Measurements from ENCODE around the gene PHACTR1. TPM values are rescaled to one million over a fixed set of nuclear protein-coding genes. Genes with fewer than 3 reads are reported as not detected.

The PHACTR1 gene
- total and polyA plus RNA-seq, 9 of the 15 experiments (the other 6 are each of a cell fraction or from before 2014, with no cell fraction given) = 11.5 to 32.6 (median 22.0) TPM

GRCh38 chr6:12804952-12805645, 88.5 kb downstream of the PHACTR1 start (continued):
- TF ChIP-seq PATZ1 (CRISPR knock-in tag; IDR thresholded peaks at IDR 0.05; ENCODE audit: borderline replicate concordance) = no peak
- TF ChIP-seq DDX20 (tag; IDR thresholded peaks at IDR 0.05; ENCODE audit: low read depth) = no peak
- TF ChIP-seq SETDB1 (IDR thresholded peaks at IDR 0.05; ENCODE audit: low read length) = no peak

GRCh38 chr6:12806136-12806535, 89.6 kb downstream of the PHACTR1 start:
- H3K9me1 ChIP-seq (ENCODE audit: control insufficient read depth, insufficient read depth, low read length) = no peaks in the 10 kb centered on the region
- H4K20me1 ChIP-seq (replicated peaks; ENCODE audit: control insufficient read depth, insufficient read depth, low read length) = no peaks in the 10 kb centered on the region
- FAIRE-seq = no peak
- DNase-seq (ENCODE audit: extremely low read depth in 1 of 4, low spot score in 3 of 4) = no peak
- H3K9me3 ChIP-seq (replicated peaks; ENCODE audit: control insufficient read depth, insufficient read depth, low read depth, low read length) = no peaks in the 10 kb centered on the region
- ATAC-seq = no peak
- H3K9ac ChIP-seq (ENCODE audit: insufficient read depth in 1 of 2, low read depth in 2 of 2, low read length in 2 of 2) = no peak overlapping the region
- H3K4me1 ChIP-seq (replicated peaks in 1 of 2; ENCODE audit: control insufficient read depth in 2 of 2, insufficient read depth in 2 of 2, low read length in 2 of 2) = no peaks in the 10 kb centered on the region
- H3K79me2 ChIP-seq (ENCODE audit: control insufficient read depth, insufficient read depth, low read length) = no peaks in the 10 kb centered on the region
- POLR2A ChIA-PET = no interaction called here
- intact Hi-C loops (cut with micrococcal nuclease) = no loop called here
- no peak overlapping the region for H2AFZ ChIP-seq (ENCODE audit: low read depth, low read length)
- in situ Hi-C loops (cut with MboI) = no loop called here
- H3K4me2 ChIP-seq (ENCODE audit: insufficient read depth, low read length) = no peak overlapping the region
- no TSS peak for BruUV-seq (replicated peaks)
- CTCF ChIA-PET (ENCODE audit: low intra/inter-chr PET ratio) = no interaction called here
- 3% methylated on average over 4 of the region's 4 CpGs for WGBS (ENCODE audit: insufficient coverage, low coverage, missing lambda C conversion rate)
- no peak overlapping the region for H3K4me3 ChIP-seq
- H3K36me3 ChIP-seq (ENCODE audit: control insufficient read depth, insufficient read depth, low read length) = no peaks in the 10 kb centered on the region
- H3K27me3 ChIP-seq (ENCODE audit: control insufficient read depth in 2 of 2, insufficient read depth in 2 of 2, low read length in 2 of 2) = no peaks in the 10 kb centered on the region
- no peak overlapping the region for H3K27ac ChIP-seq (ENCODE audit: extremely low read depth, low read depth, low read length)
- TF ChIP-seq MTA1 (IDR thresholded peaks at IDR 0.05; ENCODE audit: borderline replicate concordance) = no peak
- TF ChIP-seq ZNF140 (CRISPR knock-in tag; IDR thresholded peaks at IDR 0.05) = no peak
- TF ChIP-seq GABPA (tag; conservative IDR thresholded peaks at IDR 0.05; ENCODE audit: low read depth) = no peak
- TF ChIP-seq POU5F1 (IDR thresholded peaks at IDR 0.05; ENCODE audit: borderline replicate concordance, low read depth, low read length, partially characterized antibody) = no peak
- no peak for TF ChIP-seq ARNT (IDR thresholded peaks at IDR 0.05)
- no peak for TF ChIP-seq WHSC1 (IDR thresholded peaks at IDR 0.05; ENCODE audit: low read length)
- TF ChIP-seq REST (IDR thresholded peaks at IDR 0.05; ENCODE audit: borderline replicate concordance) = no peak
- no peak for TF ChIP-seq REST (CRISPR knock-in tag; IDR thresholded peaks at IDR 0.05; ENCODE audit: low read depth)
- TF ChIP-seq ZNF75A (CRISPR knock-in tag; IDR thresholded peaks at IDR 0.05) = no peak
